Neural crest cell (in vitro differentiated cells): Measurements from ENCODE around the gene NUBPL. TPM values are rescaled to one million over a fixed set of nuclear protein-coding genes. Genes with fewer than 3 reads are reported as not detected.
A peak's percentile ranks its signal among the peaks of the same experiment; 100 is the strongest.

Source experiments
- DNase-seq: peaks from one replicate; pipeline ENCODE4 v3.0.0; 2021; ENCODE audit warnings: low read depth, mixed read lengths, low spot score
- H3K27ac Mint-ChIP-seq: one replicate; pipeline ENCODE4 v1.8.0; 2021; ENCODE audit warnings: mild to moderate bottlenecking, mixed read lengths; ENCODE audit not compliant: unreplicated experiment
- H3K27me3 Mint-ChIP-seq: 2 replicates; pipeline ENCODE4 v1.8.0; 2021; ENCODE audit warnings: low read depth, mild to moderate bottlenecking, mixed read lengths
- H3K36me3 Mint-ChIP-seq: 2 replicates; pipeline ENCODE4 v1.8.0; 2021; ENCODE audit warnings: low read depth, mild to moderate bottlenecking, mixed read lengths
- H3K4me1 Mint-ChIP-seq: 2 replicates; pipeline ENCODE4 v1.8.0; 2021; ENCODE audit warnings: mixed read lengths
- H3K4me3 Mint-ChIP-seq: one replicate; pipeline ENCODE4 v1.8.0; 2021; ENCODE audit warnings: mild to moderate bottlenecking, mixed read lengths
- H3K9me3 Mint-ChIP-seq: 2 replicates; pipeline ENCODE4 v1.8.0; 2021; ENCODE audit warnings: mixed read lengths
- CTCF ChIP-seq: fragments of 200-600 bp; sonication (generic); conservative IDR thresholded peaks from 2 replicates; pipeline ENCODE4 v1.5.0; 2021; ENCODE audit warnings: antibody characterized with exemption, mild to moderate bottlenecking
- total RNA-seq: library from RNA; stranded (reverse); gene quantifications from 2 replicates; pipeline ENCODE4 v1.2.1, GENCODE V29; 2021

The NUBPL gene
- total RNA-seq, 1 donor from 2014 or later, result 13.2 TPM

DNA sequence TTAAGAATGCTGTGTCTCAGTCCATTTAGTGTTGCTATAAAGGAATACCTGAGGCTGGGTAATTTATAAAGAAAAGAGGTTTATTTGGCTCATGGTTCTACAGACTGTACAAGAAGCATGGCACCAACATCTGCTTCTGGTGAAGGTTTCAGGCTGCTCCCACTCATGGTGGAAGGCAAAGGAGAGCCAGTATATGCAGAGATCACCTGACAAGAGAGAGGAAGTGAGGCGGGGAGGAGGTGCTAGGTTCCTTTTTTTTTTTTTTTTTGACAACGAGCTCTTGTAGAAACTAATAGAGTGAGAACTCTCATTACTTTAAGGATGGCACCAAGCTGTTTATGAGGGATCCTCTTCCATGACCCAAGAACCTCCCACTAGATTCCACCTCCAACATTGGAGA, 121.6 kb downstream of the NUBPL start:
- no peak overlapping the region for H3K4me3 Mint-ChIP-seq
- no peak for TF ChIP-seq CTCF
- peaks cover 12% of the 10 kb centered on the region for H3K9me3 Mint-ChIP-seq
- peaks cover 13% of the 10 kb centered on the region for H3K36me3 Mint-ChIP-seq
- no peak overlapping the region for H3K27ac Mint-ChIP-seq
- peaks cover 8% of the 10 kb centered on the region for H3K4me1 Mint-ChIP-seq
- H3K27me3 Mint-ChIP-seq, result no peaks in the 10 kb centered on the region
- DNase-seq, result no peak

- Mint-ChIP-seq H3K4me3 (no peak overlapping the region), H3K4me1 (peaks cover 14% of the 10 kb centered on the region), H3K36me3 (peaks cover 10% of the 10 kb centered on the region), H3K9me3 (peaks cover 12% of the 10 kb centered on the region), H3K27me3 (no peaks in the 10 kb centered on the region), H3K27ac (no peak overlapping the region)
- no peak for DNase-seq
- no peak for TF ChIP-seq CTCF
Observed at GRCh38 chr14:31687726-31688125, 126.5 kb downstream of the NUBPL start.

DNA sequence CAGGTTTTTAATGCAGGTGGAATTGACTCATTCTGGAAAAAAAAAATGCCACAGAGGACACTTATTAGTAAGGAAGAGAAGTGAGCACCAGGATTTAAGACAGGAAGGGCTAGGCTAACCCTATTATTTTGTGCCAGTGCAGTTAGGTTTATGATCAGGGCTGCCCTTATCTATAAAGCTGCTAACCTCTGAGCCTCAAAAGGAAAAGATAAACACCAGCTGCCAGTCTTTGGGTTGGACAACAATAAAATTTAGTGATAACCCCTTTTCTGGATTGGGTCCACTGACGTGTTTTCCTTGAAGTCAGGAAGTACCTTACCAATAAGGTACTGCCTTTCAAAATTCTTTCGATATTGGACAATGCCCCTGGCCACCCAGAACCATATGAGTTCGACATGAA, 128.9 kb downstream of the NUBPL start:
- Mint-ChIP-seq H3K9me3 (peaks cover 4% of the 10 kb centered on the region), H3K27me3 (no peaks in the 10 kb centered on the region), H3K27ac (no peak overlapping the region), H3K4me3 (no peak overlapping the region), H3K4me1 (peaks cover 14% of the 10 kb centered on the region), H3K36me3 (no peaks in the 10 kb centered on the region)
- DNase-seq, result no peak
- TF ChIP-seq CTCF, result no peak

GRCh38 chr14:31692376-31692781, 131.2 kb downstream of the NUBPL start:
- Mint-ChIP-seq H3K27ac (no peak overlapping the region), H3K4me3 (no peak overlapping the region), H3K9me3 (peaks cover 4% of the 10 kb centered on the region), H3K36me3 (no peaks in the 10 kb centered on the region), H3K27me3 (no peaks in the 10 kb centered on the region), H3K4me1 (peaks cover 14% of the 10 kb centered on the region)
- no peak for DNase-seq
- TF ChIP-seq CTCF, result no peak

- no peaks in the 10 kb centered on the region for H3K27me3 Mint-ChIP-seq
- no peak overlapping the region for H3K4me3 Mint-ChIP-seq
- H3K9me3 Mint-ChIP-seq, result peaks cover 2% of the 10 kb centered on the region
- peak overlapping the region; percentile 10 for H3K27ac Mint-ChIP-seq
- no peak for DNase-seq
- H3K36me3 Mint-ChIP-seq, result peaks cover 5% of the 10 kb centered on the region
- TF ChIP-seq CTCF, result no peak
- peaks cover 6% of the 10 kb centered on the region for H3K4me1 Mint-ChIP-seq
Observed at GRCh38 chr14:31696378-31696777, 135.2 kb downstream of the NUBPL start.

- Mint-ChIP-seq H3K27me3 (no peaks in the 10 kb centered on the region), H3K27ac (no peak overlapping the region), H3K4me1 (no peaks in the 10 kb centered on the region), H3K4me3 (no peak overlapping the region), H3K9me3 (peaks cover 10% of the 10 kb centered on the region), H3K36me3 (peaks cover 26% of the 10 kb centered on the region)
- DNase-seq, result no peak
- TF ChIP-seq CTCF, result no peak
Observed at GRCh38 chr14:31699809-31700208, 138.6 kb downstream of the NUBPL start.
